Sigmoid colon (tissue), 7 donors: ENCODE measurements around the gene LPIN1. TPM values are rescaled to one million over a fixed set of nuclear protein-coding genes. Genes with fewer than 3 reads are reported as not detected.

Experiments
- DNase-seq: peaks from one replicate; pipeline ENCODE4 v3.0.0-alpha.2; 2019
- H3K27ac ChIP-seq, 4 donors: fragments of 200-600 bp; sonication (generic); one replicate each; pipeline ENCODE4 v1.5.1; 2016 to 2019; ENCODE audit warnings: mild to moderate bottlenecking in 1 of 4
- H3K27me3 ChIP-seq, 3 donors: fragments of 200-600 bp; sonication (generic); one replicate each; pipeline ENCODE4 v1.5.1; 2019; ENCODE audit warnings: mild to moderate bottlenecking in 1 of 3
- H3K36me3 ChIP-seq, 4 donors: fragments of 200-600 bp; sonication (generic); one replicate each; pipeline ENCODE4 v1.5.1; 2016 to 2019
- H3K4me1 ChIP-seq, 4 donors: fragments of 200-600 bp; sonication (generic); one replicate each; pipeline ENCODE4 v1.5.1; 2017 to 2019
- H3K4me3 ChIP-seq, 4 donors: fragments of 200-600 bp; sonication (generic); one replicate each; pipeline ENCODE4 v1.5.1; 2017 to 2019; ENCODE audit warnings: mild to moderate bottlenecking in 2 of 4, moderate library complexity in 1 of 4
- H3K9me3 ChIP-seq, 4 donors: fragments of 200-600 bp in 3 of 4; sonication (generic) in 3 of 4; one replicate each; pipeline versions ENCODE4 v1.5.1 to v1.6.1; 2013 to 2019
- CTCF ChIP-seq, 4 experiments: fragments of 450-650 bp in 3 of 4; fragments of 200-600 bp in 1 of 4; IDR thresholded peaks; one replicate each; pipeline ENCODE4 v1.5.1; 2016 to 2019; ENCODE audit warnings: antibody characterized with exemption in 4 of 4, mild to moderate bottlenecking in 3 of 4, moderate library complexity in 2 of 4
- EP300 ChIP-seq, 4 donors: sonication (generic); formaldehyde crosslinking; IDR thresholded peaks; one replicate each; pipeline ENCODE4 v1.6.1; 2017; ENCODE audit warnings: antibody characterized with exemption in 4 of 4
- POLR2A ChIP-seq, 2 donors: fragments of 450-650 bp; IDR thresholded peaks; one replicate each; pipeline ENCODE4 v1.6.1; 2016; ENCODE audit warnings: antibody characterized with exemption in 2 of 2, mild to moderate bottlenecking in 2 of 2, moderate library complexity in 2 of 2
- POLR2AphosphoS5 ChIP-seq, 4 donors: sonication (generic); formaldehyde crosslinking; IDR thresholded peaks; one replicate each; pipeline ENCODE4 v1.6.1; 2017; ENCODE audit warnings: antibody characterized with exemption in 4 of 4
- WGBS, 2 donors: extraction: QIAGEN DNeasy Blood & Tissue Kit; methylation state at CpG; one replicate each; pipeline ENCODE4 v1.1.7; 2013; 5-methylcytosine and 5-hydroxymethylcytosine counted together
- intact Hi-C: fragments of 100-400 bp; cut with DNase I; formaldehyde crosslinking; loops from one replicate; pipeline ENCODE4 v1.15.1; 2023
- polyA plus RNA-seq, 3 donors: library from polyadenylated mRNA; stranded (reverse); fragments of 200-250 nt; gene quantifications; one replicate each; pipeline ENCODE4 v1.2.3, GENCODE V29; 2013
- total RNA-seq, 4 donors: library from RNA; depleted of rRNA; stranded (reverse); fragments of >200 nt; gene quantifications; one replicate each; pipeline ENCODE4 v1.1.0, GENCODE V29; 2016
- donor health status: healthy with polysubstance abuse.
- donor health status: Bipolar disorder and iron deficiency.
- donor health status: healthy.

LPIN1 gene
- total and polyA plus RNA-seq, 7 donors = 4.2 to 37.4 (median 28.2) TPM

GRCh38 chr2:11771971-11772615, 25.7 kb downstream of the LPIN1 start:
- intact Hi-C loops = no loop called here
- Histone ChIP-seq H3K27me3 (no peaks in the 10 kb centered on the region), H3K4me1 (peaks cover 0 to 13% (median 9%) of the 10 kb centered on the region in 4 donors), H3K27ac (no peak overlapping the region), H3K36me3 (peaks cover 3 to 68% (median 10%) of the 10 kb centered on the region in 4 donors), H3K9me3 (no peaks in the 10 kb centered on the region), H3K4me3 (no peak overlapping the region)
- no peak for DNase-seq
- TF ChIP-seq CTCF (IDR thresholded peaks at IDR 0.05) (no peak), POLR2AphosphoS5 (IDR thresholded peaks at IDR 0.05) (no peak), EP300 (IDR thresholded peaks at IDR 0.05) (no peak), POLR2A (IDR thresholded peaks at IDR 0.05) (no peak)
- WGBS, 2 donors = 90 to 95% methylated on average over 8 of the region's 8 CpGs

DNA sequence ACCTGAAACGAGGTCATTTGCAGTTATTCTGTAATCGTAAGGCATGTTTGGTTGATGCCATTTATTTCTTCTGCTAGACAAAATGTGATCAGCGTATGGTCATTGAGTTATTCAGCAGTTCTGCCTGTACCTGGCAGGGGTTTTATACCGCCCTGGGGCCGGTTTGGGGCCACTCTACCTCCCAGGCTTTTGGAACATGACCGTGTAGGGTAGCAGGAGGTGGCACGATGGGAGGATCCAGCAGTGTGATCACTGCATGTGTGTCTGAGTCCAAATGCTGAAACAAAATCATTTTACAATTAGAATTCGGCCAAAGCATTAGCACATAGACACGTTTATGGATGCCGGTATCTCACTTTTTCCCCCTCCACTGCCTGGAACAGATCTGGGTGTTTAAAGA, 26.7 kb downstream of the LPIN1 start:
- Histone ChIP-seq H3K36me3 (peaks cover 3 to 58% (median 9%) of the 10 kb centered on the region in 4 donors), H3K27ac (no peak overlapping the region)
- WGBS, 2 donors = 82 to 96% methylated on average over 10 of the region's 10 CpGs

GRCh38 chr2:11773747-11774525, 27.5 kb downstream of the LPIN1 start:
- no peaks in the 10 kb centered on the region for H3K27me3 ChIP-seq
- no peaks in the 10 kb centered on the region for H3K9me3 ChIP-seq
- 76 to 84% methylated on average over 7 of the region's 7 CpGs for WGBS, 2 donors
- DNase-seq = peak; percentile 18
- intact Hi-C loops = no loop called here
- H3K4me1 ChIP-seq = peaks cover 0 to 28% (median 23%) of the 10 kb centered on the region in 4 donors
- no peak for TF ChIP-seq CTCF (IDR thresholded peaks at IDR 0.05)
- no peak for TF ChIP-seq POLR2A (IDR thresholded peaks at IDR 0.05)
- peaks cover 3 to 50% (median 9%) of the 10 kb centered on the region in 4 donors for H3K36me3 ChIP-seq
- H3K4me3 ChIP-seq = no peak overlapping the region
- H3K27ac ChIP-seq = no peak overlapping the region

More for the DNA sequence above, 26.7 kb downstream of the LPIN1 start:
- no peak for TF ChIP-seq EP300 (IDR thresholded peaks at IDR 0.05)
- no peak for TF ChIP-seq POLR2AphosphoS5 (IDR thresholded peaks at IDR 0.05)
- no peak for TF ChIP-seq POLR2A (IDR thresholded peaks at IDR 0.05)
- no peak for TF ChIP-seq CTCF (IDR thresholded peaks at IDR 0.05)
- Histone ChIP-seq H3K4me1 (peaks cover 0 to 22% (median 16%) of the 10 kb centered on the region in 4 donors), H3K4me3 (no peak overlapping the region), H3K27me3 (no peaks in the 10 kb centered on the region), H3K9me3 (no peaks in the 10 kb centered on the region)
- peak; percentile 19 for DNase-seq
- intact Hi-C loops = no loop called here

- H3K27ac ChIP-seq = no peak overlapping the region
Measured at GRCh38 chr2:11774600-11774999, 28.2 kb downstream of the LPIN1 start.

More at GRCh38 chr2:11774600-11774999, 28.2 kb downstream of the LPIN1 start:
- WGBS, 2 donors = 91 to 95% methylated on average over 7 of the region's 7 CpGs
- intact Hi-C loops = no loop called here
- peaks cover 3 to 46% (median 9%) of the 10 kb centered on the region in 4 donors for H3K36me3 ChIP-seq
- no peak for TF ChIP-seq CTCF (IDR thresholded peaks at IDR 0.05)
- no peak for TF ChIP-seq POLR2A (IDR thresholded peaks at IDR 0.05)
- TF ChIP-seq EP300 (IDR thresholded peaks at IDR 0.05) = no peak
- no peak for TF ChIP-seq POLR2AphosphoS5 (IDR thresholded peaks at IDR 0.05)
- peaks cover 0 to 33% (median 27%) of the 10 kb centered on the region in 4 donors for H3K4me1 ChIP-seq
- peak; percentile 20 for DNase-seq
- no peak overlapping the region for H3K4me3 ChIP-seq
- H3K9me3 ChIP-seq = no peaks in the 10 kb centered on the region
- H3K27me3 ChIP-seq = no peaks in the 10 kb centered on the region
